MM.1S (cell line): ENCODE measurements around the gene DGCR6.
"Not testable (repeated sequence)": the region's sequence is repeated elsewhere in the genome, so short reads cannot be mapped to it uniquely, and the experiment has no call there.

ENCODE experiments used
- EZH2 ChIP-seq: fragments of 300-600 bp; sonication (generic); optimal IDR thresholded peaks from 2 replicates; pipeline ENCODE3; 2017; ENCODE audit warnings: low read depth, mild to moderate bottlenecking, antibody characterized with exemption, low read length, mixed read lengths
- TF ChIP-seq, protein P1 (sequence below): fragments of 300-600 bp; sonication (generic); IDR thresholded peaks from 2 replicates; pipeline ENCODE4 v1.5.1; 2016; ENCODE audit warnings: antibody characterized with exemption, low read length, mixed read lengths

DNA sequence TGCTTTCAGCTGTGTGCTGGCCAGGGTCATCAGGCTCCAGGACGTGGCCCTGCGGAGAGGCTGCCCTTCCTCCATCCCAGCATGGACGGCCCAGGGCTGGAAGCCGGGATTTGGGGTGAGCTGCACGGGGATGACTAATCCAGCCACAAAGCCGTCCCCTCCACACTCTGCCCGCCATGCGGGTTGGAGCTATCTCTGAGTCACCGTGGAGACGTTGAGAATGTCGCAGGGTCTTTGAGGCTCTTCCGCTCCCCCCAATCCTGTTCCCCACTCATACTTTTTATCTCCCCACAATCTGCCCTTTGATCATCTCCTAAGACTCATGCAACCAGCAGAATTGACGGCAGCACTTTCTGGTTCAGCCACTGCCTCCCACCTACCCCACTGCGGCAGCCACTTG, 52.6 kb downstream of the DGCR6 start:
- TF ChIP-seq, protein P1, sequence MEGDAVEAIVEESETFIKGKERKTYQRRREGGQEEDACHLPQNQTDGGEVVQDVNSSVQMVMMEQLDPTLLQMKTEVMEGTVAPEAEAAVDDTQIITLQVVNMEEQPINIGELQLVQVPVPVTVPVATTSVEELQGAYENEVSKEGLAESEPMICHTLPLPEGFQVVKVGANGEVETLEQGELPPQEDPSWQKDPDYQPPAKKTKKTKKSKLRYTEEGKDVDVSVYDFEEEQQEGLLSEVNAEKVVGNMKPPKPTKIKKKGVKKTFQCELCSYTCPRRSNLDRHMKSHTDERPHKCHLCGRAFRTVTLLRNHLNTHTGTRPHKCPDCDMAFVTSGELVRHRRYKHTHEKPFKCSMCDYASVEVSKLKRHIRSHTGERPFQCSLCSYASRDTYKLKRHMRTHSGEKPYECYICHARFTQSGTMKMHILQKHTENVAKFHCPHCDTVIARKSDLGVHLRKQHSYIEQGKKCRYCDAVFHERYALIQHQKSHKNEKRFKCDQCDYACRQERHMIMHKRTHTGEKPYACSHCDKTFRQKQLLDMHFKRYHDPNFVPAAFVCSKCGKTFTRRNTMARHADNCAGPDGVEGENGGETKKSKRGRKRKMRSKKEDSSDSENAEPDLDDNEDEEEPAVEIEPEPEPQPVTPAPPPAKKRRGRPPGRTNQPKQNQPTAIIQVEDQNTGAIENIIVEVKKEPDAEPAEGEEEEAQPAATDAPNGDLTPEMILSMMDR: not testable (repeated sequence)
- not testable (repeated sequence) for TF ChIP-seq EZH2
